Endothelial cell of umbilical vein (primary cell): ENCODE measurements around the gene APRT.

ENCODE experiments used
- EZH2 ChIP-seq: IDR thresholded peaks from 2 replicates; pipeline ENCODE4 v1.6.1; 2012; ENCODE audit warnings: borderline replicate concordance, low read depth, mild to moderate bottlenecking, moderate library complexity, low read length, inconsistent platforms; ENCODE audit not compliant: severe bottlenecking
- MYC ChIP-seq: IDR thresholded peaks from one replicate; pipeline ENCODE4 v1.6.1; 2011; ENCODE audit warnings: mild to moderate bottlenecking, low read depth, low read length
- POLR2A ChIP-seq: IDR thresholded peaks from 2 replicates; pipeline ENCODE4 v1.6.1; 2012; ENCODE audit warnings: low read depth, mild to moderate bottlenecking, control low read depth, low read length
- POLR2AphosphoS5 ChIP-seq: IDR thresholded peaks from 2 replicates; pipeline ENCODE4 v1.6.1; 2012; ENCODE audit warnings: low read depth, mild to moderate bottlenecking, control low read depth, low read length, moderate library complexity; ENCODE audit not compliant: insufficient read depth
- TF ChIP-seq, protein P1 (sequence below), 2 donors: IDR thresholded peaks; 1 replicate in 1 of 2; 2 replicates in 1 of 2; pipeline ENCODE4 v1.5.1; 2011; ENCODE audit warnings: low read length in 2 of 2, mild to moderate bottlenecking in 2 of 2, moderate library complexity in 2 of 2, control low read depth in 1 of 2, inconsistent platforms in 1 of 2, low read depth in 1 of 2; ENCODE audit not compliant: insufficient read depth in 1 of 2; ENCODE audit errors: extremely low read depth in 1 of 2
- TF ChIP-seq, protein P2 (sequence below): IDR thresholded peaks from 2 replicates; pipeline ENCODE4 v1.6.1; 2011; ENCODE audit not compliant: insufficient read depth, insufficient read length

DNA sequence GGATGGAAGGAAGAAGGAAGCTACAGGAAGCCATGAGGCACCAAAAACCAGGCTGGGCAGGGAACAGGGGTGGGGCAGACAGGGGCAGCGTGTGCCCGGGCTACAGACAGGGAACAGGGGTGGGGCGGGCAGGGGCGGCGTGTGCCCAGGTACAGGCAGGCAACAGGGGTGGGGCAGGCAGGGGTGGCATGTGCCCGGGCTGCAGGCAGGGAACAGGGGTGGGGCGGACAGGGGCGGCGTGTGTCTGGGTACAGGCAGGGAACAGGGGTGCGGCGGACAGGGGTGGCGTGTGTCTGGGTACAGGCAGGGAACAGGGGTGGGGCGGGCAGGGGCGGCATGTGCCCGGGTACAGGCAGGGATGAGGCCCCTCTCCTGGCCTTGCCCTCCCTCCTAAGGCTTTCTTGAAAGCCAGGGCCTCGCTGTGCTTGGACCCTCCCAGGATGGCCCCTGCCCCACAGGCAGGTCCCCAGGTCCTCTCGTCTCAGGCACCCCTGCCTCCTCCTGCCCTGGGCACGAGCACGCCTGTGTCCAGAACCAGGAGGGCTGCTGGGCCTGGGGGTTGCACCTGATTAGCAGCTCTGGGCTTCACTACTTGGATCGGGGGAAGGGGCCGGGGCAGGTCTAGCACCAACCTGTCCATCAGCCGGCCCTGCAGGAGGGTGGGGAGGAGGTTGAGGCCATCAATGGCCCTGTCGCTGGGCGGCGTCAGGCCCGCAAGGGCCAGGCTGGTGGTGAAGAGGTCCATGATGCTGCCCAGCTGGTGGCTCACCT is 14.5 kb upstream of the APRT start:
- TF ChIP-seq POLR2A, result no peak
- TF ChIP-seq, protein P1, sequence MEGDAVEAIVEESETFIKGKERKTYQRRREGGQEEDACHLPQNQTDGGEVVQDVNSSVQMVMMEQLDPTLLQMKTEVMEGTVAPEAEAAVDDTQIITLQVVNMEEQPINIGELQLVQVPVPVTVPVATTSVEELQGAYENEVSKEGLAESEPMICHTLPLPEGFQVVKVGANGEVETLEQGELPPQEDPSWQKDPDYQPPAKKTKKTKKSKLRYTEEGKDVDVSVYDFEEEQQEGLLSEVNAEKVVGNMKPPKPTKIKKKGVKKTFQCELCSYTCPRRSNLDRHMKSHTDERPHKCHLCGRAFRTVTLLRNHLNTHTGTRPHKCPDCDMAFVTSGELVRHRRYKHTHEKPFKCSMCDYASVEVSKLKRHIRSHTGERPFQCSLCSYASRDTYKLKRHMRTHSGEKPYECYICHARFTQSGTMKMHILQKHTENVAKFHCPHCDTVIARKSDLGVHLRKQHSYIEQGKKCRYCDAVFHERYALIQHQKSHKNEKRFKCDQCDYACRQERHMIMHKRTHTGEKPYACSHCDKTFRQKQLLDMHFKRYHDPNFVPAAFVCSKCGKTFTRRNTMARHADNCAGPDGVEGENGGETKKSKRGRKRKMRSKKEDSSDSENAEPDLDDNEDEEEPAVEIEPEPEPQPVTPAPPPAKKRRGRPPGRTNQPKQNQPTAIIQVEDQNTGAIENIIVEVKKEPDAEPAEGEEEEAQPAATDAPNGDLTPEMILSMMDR (IDR thresholded peaks at IDR 0.05; ENCODE audit: extremely low read depth in 1 of 2, insufficient read depth in 1 of 2, low read depth in 1 of 2, low read length in 2 of 2), result no peak
- TF ChIP-seq EZH2, result no peak
- TF ChIP-seq, protein P2, sequence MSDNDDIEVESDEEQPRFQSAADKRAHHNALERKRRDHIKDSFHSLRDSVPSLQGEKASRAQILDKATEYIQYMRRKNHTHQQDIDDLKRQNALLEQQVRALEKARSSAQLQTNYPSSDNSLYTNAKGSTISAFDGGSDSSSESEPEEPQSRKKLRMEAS, result no peak
- no peak for TF ChIP-seq POLR2AphosphoS5
- no peak for TF ChIP-seq MYC
